Measurements from ENCODE around the gene AMPD1.

The AMPD1 gene

DNA sequence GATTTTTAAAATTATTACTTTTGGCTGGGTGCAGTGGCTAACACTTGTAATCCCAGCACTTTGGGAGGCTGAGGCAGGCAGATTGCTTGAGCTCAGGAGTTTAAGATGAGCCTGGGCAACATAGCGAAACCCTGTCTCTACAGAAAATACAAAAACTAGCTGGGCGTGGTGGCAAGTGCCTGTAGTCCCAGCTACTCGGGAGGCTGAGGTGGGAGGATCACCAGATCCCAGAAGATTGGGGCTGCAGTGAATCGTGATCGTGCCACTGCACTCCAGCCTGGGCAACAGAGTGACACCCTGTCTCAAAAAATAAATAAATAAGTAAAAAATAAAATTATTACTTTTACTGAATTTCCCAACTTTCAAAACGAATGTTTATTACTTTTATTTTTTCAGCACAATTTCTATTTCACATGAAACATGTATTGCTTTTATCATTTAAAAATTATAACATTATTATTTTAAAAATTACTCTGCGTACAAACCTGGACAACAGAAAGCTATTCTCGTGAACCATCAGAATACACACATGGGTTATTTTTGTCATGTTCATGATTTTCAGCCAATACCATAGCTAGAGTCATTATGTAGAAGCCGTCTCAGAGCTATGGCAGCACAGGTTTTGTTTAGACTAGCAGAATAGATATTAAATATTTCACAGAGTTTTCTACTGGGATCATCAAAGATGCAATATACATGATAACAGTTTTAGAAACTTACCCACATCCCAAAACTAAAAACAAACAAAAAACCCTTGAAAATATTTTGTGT, 621 bp downstream of the AMPD1 start:
- DNase-seq: no peak

DNA sequence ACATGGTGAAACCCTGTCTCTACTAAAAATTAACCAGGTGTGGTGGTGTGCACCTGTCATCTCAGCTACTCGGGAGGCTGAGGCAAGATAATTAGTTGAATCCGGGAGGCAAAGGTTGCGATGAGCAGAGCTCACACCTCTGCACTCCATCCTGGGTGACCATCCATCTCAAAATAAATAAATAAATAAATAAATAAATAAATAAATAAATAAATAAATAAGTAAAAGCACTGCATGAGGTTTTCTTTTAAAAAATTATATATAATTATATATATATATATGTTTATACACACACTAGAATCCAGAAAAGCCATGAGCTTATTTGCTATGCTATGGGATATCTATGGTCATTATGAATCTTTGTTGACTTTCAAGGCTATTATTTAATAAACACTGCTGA, 2.4 kb downstream of the AMPD1 start:
- no peak for DNase-seq

DNA sequence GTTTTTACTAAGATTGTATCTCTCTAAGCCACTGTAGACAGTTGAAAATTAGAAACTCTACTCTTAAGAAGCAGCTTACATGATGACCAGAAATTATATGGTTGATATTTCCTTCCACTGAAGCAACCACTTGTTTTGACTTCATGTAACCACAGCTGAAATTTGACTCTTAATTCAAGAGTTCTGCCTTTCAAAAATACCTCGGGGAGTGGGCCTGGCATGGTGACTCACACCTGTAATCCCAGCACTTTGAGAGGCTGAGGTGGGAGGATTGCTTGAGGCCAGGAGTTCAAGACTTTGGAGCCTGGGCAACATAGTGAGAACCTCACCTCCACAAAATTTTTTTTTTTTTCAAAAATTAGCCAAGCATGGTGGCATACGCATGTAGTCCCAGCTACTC, 4.3 kb downstream of the AMPD1 start:
- DNase-seq: no peak

DNA sequence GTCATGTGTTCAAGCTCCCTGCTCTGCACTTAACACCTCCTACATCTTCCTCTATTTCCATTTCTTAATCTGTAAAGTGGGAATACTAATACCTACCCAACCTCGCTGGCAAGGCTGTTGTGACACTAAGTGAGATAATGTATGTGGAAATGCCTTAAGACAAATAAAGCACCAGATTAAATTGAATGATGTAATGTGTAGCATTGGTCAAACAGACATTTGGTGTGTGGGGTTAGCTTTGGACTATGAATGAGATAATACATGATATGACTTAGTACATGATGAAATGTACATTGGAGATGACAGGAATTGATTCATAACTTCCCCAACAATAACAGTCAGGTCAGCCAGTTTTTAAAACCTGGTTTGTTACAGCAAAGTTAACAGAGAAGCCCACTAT, 5.2 kb downstream of the AMPD1 start:
- no peak for DNase-seq

DNA sequence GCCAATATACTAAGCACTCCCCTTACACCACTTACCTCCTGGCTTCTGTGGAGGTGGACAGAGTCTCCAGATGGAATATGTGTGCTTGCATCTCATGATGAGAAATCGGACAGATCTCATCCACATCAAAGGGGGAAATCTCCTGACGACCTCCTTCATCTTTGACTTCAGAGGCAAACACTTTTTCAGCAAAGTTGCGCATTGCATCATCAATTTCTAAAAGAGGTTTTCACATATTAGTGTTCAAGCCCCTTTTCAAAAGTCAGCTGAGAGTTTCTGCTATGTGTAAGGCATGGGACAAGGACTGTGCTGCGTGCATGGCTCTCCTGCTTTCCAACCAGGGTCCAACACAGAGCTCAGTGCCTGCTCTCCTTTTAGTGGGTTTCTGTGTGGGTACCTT, 6.8 kb downstream of the AMPD1 start:
- no peak for DNase-seq

DNA sequence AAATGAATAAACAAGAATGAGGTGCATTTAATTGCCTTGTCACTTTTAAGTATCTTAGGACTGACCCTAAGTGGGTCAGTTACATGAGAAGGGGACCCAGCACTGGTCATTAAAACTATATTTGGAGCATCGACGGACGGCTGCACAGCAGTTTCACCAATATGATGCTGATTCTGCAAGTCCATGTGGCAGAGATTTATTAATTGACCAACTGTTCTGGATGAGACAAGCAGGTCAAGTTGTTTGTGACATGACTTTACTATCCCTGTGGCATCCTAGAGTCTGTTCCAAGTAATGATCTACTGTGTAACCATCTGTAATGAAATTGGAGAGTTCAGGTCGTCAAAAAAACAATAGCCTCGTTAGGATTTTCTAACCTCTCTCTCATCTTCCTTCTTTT, 9.5 kb downstream of the AMPD1 start:
- no peak for DNase-seq

DNA sequence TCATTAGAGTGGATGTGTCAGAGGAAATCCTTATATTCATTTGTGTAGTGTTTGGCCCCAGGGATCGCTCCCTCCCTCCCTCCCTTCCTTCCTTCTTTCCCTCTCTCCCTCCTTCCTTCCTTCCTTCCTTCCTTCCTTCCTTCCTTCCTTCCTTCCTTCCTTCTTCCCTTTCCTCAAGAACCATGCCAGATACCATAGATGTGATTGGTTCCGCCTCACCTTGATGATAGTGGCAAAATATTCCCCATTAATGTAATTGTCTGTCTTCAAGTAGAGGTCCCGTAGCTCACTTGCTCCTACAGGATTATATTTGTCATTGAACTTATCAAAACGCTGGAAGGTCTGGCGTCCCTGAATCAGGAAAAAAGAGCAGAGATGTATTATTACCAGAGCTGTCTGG, 17.7 kb downstream of the AMPD1 start:
- no peak for DNase-seq

DNA sequence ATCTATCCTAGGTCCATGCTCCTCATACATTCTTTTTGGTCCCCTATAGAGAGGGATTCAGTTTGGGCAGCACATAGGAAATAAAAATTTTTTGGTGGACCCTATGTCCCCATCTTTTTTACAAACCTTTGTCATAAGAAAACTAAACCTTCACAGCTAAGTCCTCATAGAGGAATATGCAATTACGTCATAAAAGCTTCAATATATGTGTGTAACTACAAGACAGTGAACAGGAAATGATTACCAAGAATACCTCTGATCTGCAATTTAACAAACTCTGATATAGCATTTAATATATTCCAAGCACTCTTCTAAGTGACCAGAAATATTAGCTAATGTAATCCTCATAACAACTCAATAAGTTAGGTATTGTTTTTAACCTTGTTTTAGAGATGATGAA, 19.2 kb downstream of the AMPD1 start:
- DNase-seq: no peak

DNA sequence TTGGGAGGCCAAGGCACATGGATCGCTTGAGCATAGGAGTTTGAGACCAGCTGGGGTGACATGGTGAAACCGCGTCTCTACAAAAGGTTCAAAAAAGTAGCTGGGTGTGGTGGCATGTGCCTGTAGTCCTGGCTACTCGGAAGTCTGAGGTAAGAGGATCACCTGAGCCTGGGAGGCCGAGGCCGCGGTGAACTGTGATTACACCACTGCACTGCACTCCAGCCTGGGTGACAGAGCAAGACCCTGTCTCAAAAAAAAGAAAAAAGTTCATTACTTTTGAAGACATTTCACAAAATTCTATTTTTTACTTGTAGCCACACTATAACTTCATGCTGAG, 23.4 kb downstream of the AMPD1 start:
- DNase-seq: no peak

DNA sequence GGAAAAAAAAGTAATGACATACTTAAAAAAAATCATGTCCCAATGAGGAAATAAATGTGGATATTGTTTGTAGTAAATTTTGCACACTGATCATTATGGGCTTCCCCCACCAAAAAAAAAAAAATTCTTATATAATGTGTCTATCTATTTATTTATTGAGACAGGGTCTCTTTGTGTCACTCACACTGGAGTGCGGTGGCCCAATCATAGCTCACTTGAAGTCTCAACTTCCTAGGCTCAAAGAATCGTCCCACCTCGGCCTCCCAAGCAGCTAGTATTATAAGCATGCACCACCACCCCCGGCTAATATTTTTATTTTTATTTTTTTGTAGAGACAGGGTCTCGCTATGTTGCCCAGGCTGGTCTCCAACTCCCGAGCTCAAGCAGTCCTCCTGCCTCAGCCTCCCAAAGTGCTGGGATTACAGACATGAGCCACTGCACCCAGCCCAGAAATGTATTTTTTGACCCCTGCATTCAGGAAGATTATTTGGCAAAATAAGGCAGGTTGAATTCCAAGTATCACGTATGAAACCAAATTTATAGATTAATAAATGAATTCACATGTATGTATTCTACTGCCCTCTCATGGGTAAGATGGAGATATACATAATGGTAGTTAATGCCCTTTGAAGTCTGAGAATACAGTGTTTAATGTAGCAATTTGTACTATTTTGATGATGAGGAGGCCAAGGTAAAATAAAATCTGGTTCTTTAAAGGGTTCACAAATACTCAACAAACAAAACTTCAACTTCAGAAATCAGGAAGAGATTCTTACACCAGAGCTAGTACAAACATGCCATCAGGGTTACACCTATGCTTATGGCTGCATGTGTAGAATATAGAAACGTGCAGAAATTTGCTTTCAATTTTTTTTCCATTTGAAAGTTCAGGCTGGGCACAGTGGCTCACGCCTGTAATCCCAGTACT, 24.1 kb downstream of the AMPD1 start:
- peak in 1 of 2 donors; percentile 19 for DNase-seq

DNA sequence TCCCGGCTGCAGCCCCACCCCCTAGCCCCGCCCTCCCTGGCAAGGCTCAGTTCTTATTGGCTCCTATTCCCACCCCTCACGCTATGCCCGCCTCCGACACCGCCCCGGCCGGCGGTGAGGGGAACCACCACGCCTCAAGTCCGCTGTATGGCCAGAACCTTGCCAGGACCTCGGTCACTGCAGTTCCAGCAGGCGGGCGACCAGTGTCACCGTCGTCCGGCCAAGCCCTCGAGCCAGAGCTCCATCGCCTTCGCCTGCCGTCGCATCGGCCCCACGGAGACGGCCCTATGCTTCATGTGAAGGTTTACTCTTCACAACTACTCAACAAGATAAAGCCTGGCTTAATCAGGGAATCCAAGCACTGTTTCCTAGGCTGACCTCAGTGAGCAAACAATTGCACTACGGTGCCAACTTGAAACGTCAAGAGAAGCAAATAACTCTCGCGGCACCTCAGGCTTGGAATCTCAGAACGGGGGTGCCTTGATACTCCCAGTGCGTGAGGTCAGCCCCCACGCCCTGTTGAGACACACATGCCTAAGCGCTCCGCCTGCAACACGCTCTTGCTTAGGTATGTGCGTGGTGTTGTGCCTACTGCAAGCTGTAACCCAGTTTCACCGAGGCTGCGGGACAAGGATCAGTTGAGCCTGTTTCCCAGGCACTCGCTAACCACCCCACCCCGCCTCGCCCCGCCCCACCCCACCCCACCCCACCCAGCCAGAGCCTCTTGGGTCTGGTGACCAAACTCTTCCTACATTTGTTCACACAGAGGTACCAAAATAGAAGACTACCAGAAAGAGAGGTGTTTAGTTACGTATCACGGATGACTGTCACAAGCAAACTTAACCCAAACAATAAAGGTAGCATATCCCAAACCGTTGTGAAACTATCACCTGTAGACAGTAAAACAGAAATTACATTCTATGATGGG, 25.0 kb downstream of the AMPD1 start:
- DNase-seq: peak; percentile 87 to 89

DNA sequence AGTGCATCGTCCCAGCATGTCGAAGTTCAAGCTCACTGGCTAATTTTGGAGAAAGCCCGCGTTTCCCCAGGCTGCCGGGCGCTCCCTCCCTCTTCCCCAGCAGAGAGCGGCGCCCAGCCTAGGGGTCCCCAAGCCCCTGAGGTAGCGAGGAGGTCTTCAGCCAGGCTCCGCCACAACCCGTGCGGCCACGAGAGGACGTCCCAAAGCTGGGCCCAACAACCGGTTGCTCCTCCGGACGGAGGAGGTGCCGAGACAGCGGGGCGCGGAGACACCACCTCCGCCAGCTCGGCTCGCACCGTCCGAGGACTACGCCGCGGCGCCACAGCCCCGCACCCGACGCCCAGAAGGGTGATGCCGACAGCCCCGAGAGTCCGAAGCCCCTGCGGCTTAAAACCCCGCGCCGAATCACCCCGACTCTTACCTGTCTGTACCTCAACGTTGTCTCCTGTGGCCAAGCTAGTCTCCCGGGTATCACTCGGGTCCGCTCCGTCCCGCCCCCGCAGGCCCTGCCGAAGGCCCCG, 25.7 kb downstream of the AMPD1 start, which contains the start of gene DENND2C:
TSS of gene DENND2C (minus strand) at position 488 of the 521 bp plus-strand sequence. CDS start 44,065 bp downstream, outside the sequence.
- DNase-seq: no peak

DNA sequence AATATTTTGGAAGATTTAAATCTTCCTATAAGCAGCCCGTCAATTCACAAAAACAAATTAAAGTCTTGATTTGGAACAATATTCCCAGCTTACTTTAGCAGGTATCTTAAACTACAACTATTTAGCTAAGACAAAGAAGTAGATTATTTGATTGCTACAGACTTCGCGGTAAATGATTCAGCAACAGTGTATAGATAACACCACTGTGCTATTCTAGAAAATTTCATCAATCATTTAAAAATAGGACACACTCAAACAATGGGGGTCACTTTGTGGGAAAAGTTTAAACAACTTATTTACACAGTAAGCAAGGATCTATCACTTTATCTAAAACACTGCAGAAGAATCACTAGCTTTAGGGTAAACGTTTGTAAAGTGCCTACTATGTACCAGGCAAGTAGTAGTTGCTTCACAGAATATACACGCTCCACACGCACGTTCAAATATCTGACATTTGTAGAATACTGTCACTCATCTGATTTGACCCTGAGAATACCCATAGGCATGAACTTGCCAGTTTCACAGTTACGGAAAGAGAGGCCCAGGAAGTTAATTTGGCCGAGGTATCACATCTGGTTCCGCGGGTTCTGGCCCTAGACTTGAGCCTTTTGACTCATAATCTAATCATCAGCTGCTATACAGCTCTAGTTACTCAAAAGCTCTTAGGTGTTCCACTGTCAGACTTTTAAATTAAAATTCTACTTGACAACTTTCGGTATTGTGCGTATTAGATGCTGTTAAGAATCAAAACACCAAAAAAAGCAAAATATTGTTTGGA, 26.4 kb downstream of the AMPD1 start:
- no peak for DNase-seq

DNA sequence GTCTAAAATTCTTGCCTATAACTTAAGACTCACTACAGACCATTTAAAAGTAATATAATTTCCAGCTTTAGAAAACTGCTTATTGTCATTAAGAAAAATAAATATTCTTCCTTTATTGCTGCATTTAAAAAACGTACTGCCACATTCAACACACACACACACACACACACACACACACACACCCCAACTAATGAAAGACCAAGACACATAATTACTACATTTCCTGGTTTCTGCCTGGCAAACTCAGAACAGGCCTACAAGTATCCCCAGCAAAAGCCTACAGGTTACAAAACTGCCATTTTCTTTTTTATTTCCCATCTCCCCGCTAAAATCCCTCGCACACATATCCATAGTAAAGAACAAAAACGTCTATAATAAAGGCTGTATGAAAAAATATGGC, 27.0 kb downstream of the AMPD1 start:
- DNase-seq: no peak

DNA sequence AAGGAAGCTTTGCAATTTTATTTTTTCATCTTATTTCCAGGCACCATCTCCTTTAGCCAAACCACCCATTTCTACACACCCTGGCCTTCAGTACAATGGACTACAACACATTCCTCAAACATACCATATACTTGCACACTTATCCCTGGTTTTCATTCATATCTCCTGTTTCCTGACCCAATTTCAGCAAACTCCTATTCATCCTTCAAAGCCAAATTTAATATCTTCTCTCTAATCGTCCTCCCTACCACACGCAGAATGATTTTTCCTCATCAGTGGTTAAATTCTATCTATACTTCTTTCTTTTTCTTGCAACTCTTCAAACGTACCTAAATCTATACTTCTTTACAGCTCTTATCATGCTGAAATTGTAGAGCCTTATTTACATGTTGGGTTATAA, 28.4 kb downstream of the AMPD1 start:
- DNase-seq: no peak

DNA sequence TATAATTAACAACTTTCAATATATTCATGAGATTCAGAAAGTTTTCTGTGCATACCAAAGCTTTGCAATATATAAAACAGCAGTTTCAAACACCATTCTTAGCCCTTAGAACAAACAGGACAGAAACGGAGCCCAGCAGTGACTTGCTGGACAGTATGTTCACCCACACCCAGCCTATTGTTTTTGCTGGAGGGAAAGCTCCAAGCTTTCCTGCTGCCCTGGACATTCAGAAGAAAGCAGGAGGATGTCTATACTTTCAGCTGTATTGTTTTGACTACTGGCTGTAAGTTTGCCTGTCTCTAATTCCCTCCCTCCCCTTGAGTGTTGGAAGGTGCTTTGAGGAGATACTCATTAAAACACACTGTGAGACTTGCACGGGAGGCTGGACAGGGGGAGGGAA, 35.1 kb downstream of the AMPD1 start:
- no peak for DNase-seq

DNA sequence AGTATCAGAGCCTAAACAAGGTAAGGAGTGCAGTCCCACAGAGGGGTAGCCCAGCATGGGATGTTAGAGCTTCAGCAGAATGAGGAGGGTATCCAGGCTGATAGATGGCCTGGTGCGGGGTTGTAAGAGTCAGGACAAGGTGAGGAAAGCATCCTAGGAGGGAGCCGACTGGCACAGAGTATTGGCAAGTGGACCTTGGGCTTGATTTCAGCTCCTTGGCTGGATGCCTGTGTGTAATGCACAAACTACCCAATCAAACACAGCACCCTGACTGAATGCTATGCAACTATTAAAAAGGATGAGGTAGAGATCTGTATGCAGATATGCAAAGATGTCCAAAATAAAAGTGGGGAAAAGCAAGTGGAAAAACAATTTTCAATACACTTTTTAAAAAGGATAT, 43.5 kb downstream of the AMPD1 start:
- DNase-seq: no peak

DNA sequence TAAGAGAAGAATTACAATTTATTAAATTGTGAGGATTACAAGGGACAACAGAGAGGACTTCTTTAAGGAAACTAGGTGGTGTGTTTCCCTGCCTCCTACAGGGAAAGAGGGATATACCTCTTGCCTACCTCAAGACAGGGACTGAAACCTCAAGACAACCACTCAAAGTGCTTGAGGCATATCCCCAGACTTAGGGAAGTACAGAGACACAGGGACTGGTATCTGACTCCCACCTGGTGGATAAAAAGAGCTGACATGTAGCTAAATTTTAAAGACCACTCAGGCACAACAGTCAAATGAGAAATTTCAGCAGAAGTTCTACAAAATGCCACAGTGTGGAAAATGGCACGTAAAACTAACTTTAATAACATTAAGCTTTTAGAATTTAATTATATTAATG, 46.8 kb downstream of the AMPD1 start:
- no peak for DNase-seq

DNA sequence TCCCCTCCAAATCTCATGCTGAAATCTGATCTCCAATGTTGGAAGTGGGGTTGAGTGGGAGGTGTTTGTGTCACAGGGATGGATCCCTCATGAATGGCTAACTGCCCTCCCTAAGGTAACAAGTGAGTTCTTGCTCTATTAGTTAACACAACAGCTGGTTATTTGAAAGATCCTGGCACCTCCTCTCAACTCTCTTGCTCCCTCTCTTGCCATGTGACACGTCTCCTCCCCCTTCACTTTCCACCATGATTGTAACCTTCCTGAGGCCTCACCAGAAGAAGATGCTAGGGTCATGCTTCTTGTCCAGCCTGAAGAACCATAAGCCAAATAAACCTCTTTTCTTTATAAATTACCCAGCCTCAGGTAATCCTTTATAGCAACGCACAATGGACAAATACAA, 54.0 kb downstream of the AMPD1 start:
- no peak for DNase-seq

DNA sequence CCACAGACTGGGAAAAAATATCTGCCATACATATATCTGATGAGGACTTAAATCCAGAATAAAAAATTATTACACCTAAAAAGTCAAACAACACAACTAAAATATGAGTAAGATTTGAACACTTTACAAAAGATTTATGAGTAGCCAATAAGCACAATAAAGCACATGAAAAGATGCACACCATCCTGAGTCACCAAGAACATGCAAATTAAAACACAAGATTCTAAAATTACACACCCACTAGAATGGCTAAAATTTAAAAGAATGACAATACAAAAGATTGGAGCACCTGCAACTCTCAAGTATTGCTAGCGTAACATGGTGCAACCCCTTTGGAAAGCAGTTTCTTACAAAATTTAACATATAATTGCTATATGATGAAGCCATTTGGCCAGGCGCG, 56.4 kb downstream of the AMPD1 start:
- no peak for DNase-seq

DNA sequence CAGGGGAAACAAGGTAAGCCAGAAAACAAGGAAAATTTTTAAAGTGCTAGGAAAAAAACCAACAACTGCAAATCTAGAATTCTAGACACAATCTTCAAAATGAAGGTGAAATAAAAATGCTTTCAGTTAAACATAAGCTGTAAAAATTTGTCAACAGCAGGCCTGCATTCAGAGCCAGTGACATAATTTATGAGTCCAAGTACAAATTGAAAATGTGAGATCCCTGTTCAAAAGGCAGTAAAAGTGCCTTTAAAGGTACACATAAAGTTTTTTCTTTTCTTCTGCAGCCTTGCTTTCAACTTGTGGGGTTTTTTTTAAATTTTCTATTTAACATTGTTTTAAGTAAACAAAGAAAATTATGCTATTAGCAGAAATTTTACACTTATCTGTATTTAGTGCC, 62.9 kb downstream of the AMPD1 start:
- DNase-seq: no peak

DNA sequence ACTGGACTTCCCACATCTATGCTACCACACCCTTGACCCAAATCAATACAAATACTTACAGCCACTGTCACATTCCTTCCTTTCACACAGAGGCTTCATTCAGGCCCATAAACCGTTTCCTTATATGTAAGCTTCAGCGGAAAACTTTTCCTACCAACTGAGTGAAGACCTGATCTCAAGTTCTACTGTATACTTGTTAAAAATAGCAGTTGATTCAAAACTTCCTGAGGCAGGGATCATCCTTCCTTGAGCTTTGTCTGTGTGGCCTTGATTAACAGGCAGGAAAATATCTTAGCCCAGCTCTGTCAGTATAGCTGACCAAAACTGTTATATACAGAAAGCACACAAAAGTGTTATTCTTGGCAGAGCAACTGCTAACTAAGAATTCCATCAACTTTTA, 68.2 kb downstream of the AMPD1 start:
- no peak for DNase-seq

Data from CD4-positive, alpha-beta T cell treated with Interferon alpha-2 for 1 hour (primary cell).